Astrocyte (in vitro differentiated cells and primary cell): ENCODE measurements around the gene CHGA. TPM values are rescaled to one million over a fixed set of nuclear protein-coding genes. Genes with fewer than 3 reads are reported as not detected.

ENCODE experiments used
- DNase-seq: peaks from one replicate; pipeline ENCODE4 v3.0.0-alpha.2; 2010; ENCODE audit warnings: low read depth
- FAIRE-seq: peaks from 2 replicates; lab custom pipeline; 2011; peaks lifted over from hg19 to GRCh38; lab: Jason Lieb, UNC
- H2AFZ ChIP-seq: 2 replicates; pipeline ENCODE4 v1.6.0; 2012; ENCODE audit warnings: low read depth, low read length, inconsistent platforms
- H3K27ac ChIP-seq: 2 replicates; pipeline ENCODE4 v1.5.1; 2011; ENCODE audit warnings: low read depth, low read length, inconsistent platforms
- H3K27me3 ChIP-seq: 2 replicates; pipeline ENCODE4 v1.6.0; 2011; ENCODE audit warnings: low read length, inconsistent platforms; ENCODE audit not compliant: insufficient read depth
- H3K36me3 ChIP-seq: 2 replicates; pipeline ENCODE4 v1.5.1; 2011; ENCODE audit warnings: low read length, inconsistent platforms; ENCODE audit not compliant: insufficient read depth
- H3K4me1 ChIP-seq: 2 replicates; pipeline ENCODE4 v1.5.1; 2011; ENCODE audit warnings: low read length, inconsistent platforms; ENCODE audit not compliant: insufficient read depth
- H3K4me2 ChIP-seq: 2 replicates; pipeline ENCODE4 v1.6.0; 2012; ENCODE audit warnings: low read length, inconsistent platforms
- H3K4me3 ChIP-seq: 2 replicates; pipeline ENCODE4 v1.5.1; 2011; ENCODE audit warnings: low read depth, mild to moderate bottlenecking, low read length, inconsistent platforms; ENCODE audit not compliant: insufficient read depth
- H3K79me2 ChIP-seq: 2 replicates; pipeline ENCODE4 v1.6.0; 2012; ENCODE audit warnings: mild to moderate bottlenecking, low read length, inconsistent platforms; ENCODE audit not compliant: insufficient read depth
- H3K9ac ChIP-seq: 2 replicates; pipeline ENCODE4 v1.6.0; 2012; ENCODE audit warnings: mild to moderate bottlenecking, low read length, inconsistent platforms
- H3K9me3 ChIP-seq: 2 replicates; pipeline ENCODE4 v1.5.1; 2012; ENCODE audit warnings: low read depth, mild to moderate bottlenecking, low read length, inconsistent platforms; ENCODE audit not compliant: insufficient read depth
- H4K20me1 ChIP-seq: 2 replicates; pipeline ENCODE4 v1.6.0; 2012; ENCODE audit warnings: low read length, inconsistent platforms; ENCODE audit not compliant: insufficient read depth
- H3K27ac Mint-ChIP-seq: one replicate; pipeline ENCODE4 v1.8.0; 2021; ENCODE audit warnings: mild to moderate bottlenecking, mixed read lengths; ENCODE audit not compliant: unreplicated experiment
- H3K27me3 Mint-ChIP-seq: one replicate; pipeline ENCODE4 v1.8.0; 2021; ENCODE audit warnings: low read depth, mixed read lengths; ENCODE audit not compliant: unreplicated experiment
- H3K36me3 Mint-ChIP-seq: one replicate; pipeline ENCODE4 v1.8.0; 2021; ENCODE audit warnings: low read depth, mixed read lengths; ENCODE audit not compliant: unreplicated experiment
- H3K4me1 Mint-ChIP-seq: one replicate; pipeline ENCODE4 v1.8.0; 2021; ENCODE audit warnings: low read depth, mixed read lengths; ENCODE audit not compliant: unreplicated experiment
- H3K4me3 Mint-ChIP-seq: one replicate; pipeline ENCODE4 v1.8.0; 2021; ENCODE audit warnings: mild to moderate bottlenecking, moderate library complexity, mixed read lengths; ENCODE audit not compliant: unreplicated experiment
- H3K9me3 Mint-ChIP-seq: one replicate; pipeline ENCODE4 v1.8.0; 2021; ENCODE audit warnings: mild to moderate bottlenecking, mixed read lengths; ENCODE audit not compliant: unreplicated experiment
- CTCF ChIP-seq: IDR thresholded peaks from 2 replicates; pipeline ENCODE4 v1.5.1; 2011; ENCODE audit warnings: low read depth, mild to moderate bottlenecking, inconsistent platforms, low read length, moderate library complexity; ENCODE audit not compliant: insufficient read depth
- EZH2 ChIP-seq: IDR thresholded peaks from 2 replicates; pipeline ENCODE4 v1.6.1; 2012; ENCODE audit warnings: mild to moderate bottlenecking, low read length, inconsistent platforms; ENCODE audit not compliant: insufficient read depth
- total RNA-seq: library from RNA; stranded (reverse); gene quantifications from 2 replicates; pipeline ENCODE4 v1.2.1, GENCODE V29; 2021

CHGA gene
- total RNA-seq, 1 donor from 2014 or later = not detected

- Mint-ChIP-seq H3K27me3 (peaks cover 61% of the 10 kb centered on the region), H3K4me1 (no peaks in the 10 kb centered on the region), H3K4me3 (no peak overlapping the region), H3K27ac (no peak overlapping the region), H3K36me3 (no peaks in the 10 kb centered on the region), H3K9me3 (peaks cover 2% of the 10 kb centered on the region)
- H3K36me3 ChIP-seq = no peaks in the 10 kb centered on the region
- no peak overlapping the region for H3K4me2 ChIP-seq
- H4K20me1 ChIP-seq = no peaks in the 10 kb centered on the region
- H3K27me3 ChIP-seq = peaks cover 26% of the 10 kb centered on the region
- H3K4me1 ChIP-seq = no peaks in the 10 kb centered on the region
- no peaks in the 10 kb centered on the region for H3K79me2 ChIP-seq
- DNase-seq (no peak), FAIRE-seq (no peak)
- H3K4me3 ChIP-seq = no peak overlapping the region
- H3K27ac ChIP-seq = no peak overlapping the region
- no peak for TF ChIP-seq EZH2
- TF ChIP-seq CTCF = no peak
- no peak overlapping the region for H2AFZ ChIP-seq
- H3K9me3 ChIP-seq = no peaks in the 10 kb centered on the region
- H3K9ac ChIP-seq = no peak overlapping the region
Measured at GRCh38 chr14:92927349-92928257, 4.7 kb downstream of the CHGA start.

GRCh38 chr14:92928258-92928629 is 5.3 kb downstream of the CHGA start:
- Histone ChIP-seq H3K27me3 (peaks cover 25% of the 10 kb centered on the region), H3K4me1 (no peaks in the 10 kb centered on the region), H3K79me2 (no peaks in the 10 kb centered on the region), H3K4me2 (no peak overlapping the region), H2AFZ (no peak overlapping the region), H3K36me3 (no peaks in the 10 kb centered on the region), H3K9ac (no peak overlapping the region), H3K9me3 (no peaks in the 10 kb centered on the region), H4K20me1 (no peaks in the 10 kb centered on the region), H3K4me3 (no peak overlapping the region), H3K27ac (no peak overlapping the region)
- Mint-ChIP-seq H3K27me3 (peaks cover 59% of the 10 kb centered on the region), H3K4me3 (no peak overlapping the region), H3K4me1 (no peaks in the 10 kb centered on the region), H3K36me3 (no peaks in the 10 kb centered on the region), H3K27ac (no peak overlapping the region), H3K9me3 (peaks cover 2% of the 10 kb centered on the region)
- DNase-seq (no peak), FAIRE-seq (no peak)
- TF ChIP-seq CTCF (no peak), EZH2 (no peak)
